Mucosa of descending colon (tissue), 3 donors: ENCODE measurements around the gene FGB. TPM values are rescaled to one million over a fixed set of nuclear protein-coding genes. Genes with fewer than 3 reads are reported as not detected.

ENCODE experiments used
- ATAC-seq: fragments of 200-7000 bp; cut with Tn5 transposase; one replicate; pipeline ENCODE4 v1.9.1; 2020; ENCODE audit warnings: mild to moderate bottlenecking, moderate library complexity
- DNase-seq, 3 donors: peaks; one replicate each; pipeline ENCODE4 v3.0.0-alpha.2; 2020
- H3K36me3 ChIP-seq: fragments of 200-600 bp; one replicate; pipeline ENCODE4 v1.8.0; 2021; ENCODE audit warnings: low read depth, mild to moderate bottlenecking
- H3K4me1 ChIP-seq: fragments of 200-600 bp; one replicate; pipeline ENCODE4 v1.8.0; 2021; ENCODE audit warnings: low read depth, mild to moderate bottlenecking
- H3K4me3 ChIP-seq: fragments of 200-600 bp; one replicate; pipeline ENCODE4 v1.8.0; 2021; ENCODE audit warnings: mild to moderate bottlenecking
- H3K9me3 ChIP-seq: fragments of 200-600 bp; one replicate; pipeline ENCODE4 v1.8.0; 2021; ENCODE audit warnings: mild to moderate bottlenecking
- CTCF ChIP-seq: fragments of 200-600 bp; IDR thresholded peaks from one replicate; pipeline ENCODE4 v1.8.0; 2022; ENCODE audit warnings: antibody characterized with exemption, mild to moderate bottlenecking
- intact Hi-C, 2 donors: fragments of 100-400 bp; cut with DNase I in 1 of 2; cut with micrococcal nuclease in 1 of 2; formaldehyde crosslinking; loops; one replicate each; pipeline versions ENCODE4 v1.11.0 to v1.11.1; 2022; cut with DNase I, micrococcal nuclease
- total RNA-seq, 3 donors: library from RNA; stranded (reverse); fragmentation: NEBNext Ultra II Directional in 2 of 3; extraction: Animal tissue kit (Norgen Biotek cat#: 25700) in 2 of 3; gene quantifications; one replicate each; pipeline versions ENCODE4 v1.2.1 to v1.2.4, GENCODE V29; 2021 to 2023
- donor health status: DM: no; HTN: no; CAD: no; lungs with moderate emphysema.
- donor health status: DM: no; HTN: no; CAD: no.
- donor health status: DM: no; HTN: yes; CAD: no.

The FGB gene
- total RNA-seq, 3 donors from 2014 or later = 0.63 to 1.0 TPM; not detected in 1

GRCh38 chr4:154577324-154577723 lies 14.5 kb downstream of the FGB start:
- Histone ChIP-seq H3K4me3 (no peak overlapping the region), H3K9me3 (no peaks in the 10 kb centered on the region), H3K4me1 (no peaks in the 10 kb centered on the region), H3K36me3 (no peaks in the 10 kb centered on the region)
- no peak for TF ChIP-seq CTCF
- DNase-seq (no peak), ATAC-seq (no peak)
- intact Hi-C loops = no loop called here

- no peaks in the 10 kb centered on the region for H3K36me3 ChIP-seq
- ATAC-seq (no peak), DNase-seq (no peak)
- no peak overlapping the region for H3K4me3 ChIP-seq
- no peak for TF ChIP-seq CTCF
- H3K9me3 ChIP-seq = no peaks in the 10 kb centered on the region
- intact Hi-C loops = no loop called here
- H3K4me1 ChIP-seq = no peaks in the 10 kb centered on the region
These were observed 16.1 kb downstream of the FGB start for GRCh38 chr4:154578919-154579318.

- DNase-seq (no peak), ATAC-seq (no peak)
- Histone ChIP-seq H3K4me1 (no peaks in the 10 kb centered on the region), H3K4me3 (no peak overlapping the region), H3K9me3 (no peaks in the 10 kb centered on the region), H3K36me3 (no peaks in the 10 kb centered on the region)
- intact Hi-C loops = no loop called here
- TF ChIP-seq CTCF = no peak
These were observed 17.1 kb downstream of the FGB start for GRCh38 chr4:154579927-154580326.

- intact Hi-C loops = no loop called here
- Histone ChIP-seq H3K4me3 (no peak overlapping the region), H3K4me1 (no peaks in the 10 kb centered on the region), H3K9me3 (no peaks in the 10 kb centered on the region), H3K36me3 (no peaks in the 10 kb centered on the region)
- no peak for TF ChIP-seq CTCF
- no peak for DNase-seq
- ATAC-seq = no peak
These were observed 19.9 kb downstream of the FGB start for GRCh38 chr4:154582723-154583122.

GRCh38 chr4:154583230-154583629 lies 20.4 kb downstream of the FGB start:
- TF ChIP-seq CTCF = no peak
- no peak for ATAC-seq
- intact Hi-C loops = no loop called here
- DNase-seq = no peak
- Histone ChIP-seq H3K36me3 (no peaks in the 10 kb centered on the region), H3K4me1 (no peaks in the 10 kb centered on the region), H3K4me3 (no peak overlapping the region), H3K9me3 (no peaks in the 10 kb centered on the region)

GRCh38 chr4:154583677-154584076 lies 20.9 kb downstream of the FGB start:
- Histone ChIP-seq H3K4me1 (no peaks in the 10 kb centered on the region), H3K36me3 (no peaks in the 10 kb centered on the region), H3K4me3 (no peak overlapping the region), H3K9me3 (no peaks in the 10 kb centered on the region)
- intact Hi-C loops = no loop called here
- ATAC-seq (no peak), DNase-seq (no peak)
- TF ChIP-seq CTCF = no peak
